GM06990 (cell line): ENCODE results near the gene SORD.
"Not testable (repeated sequence)": the region's sequence is repeated elsewhere in the genome, so short reads cannot be mapped to it uniquely, and the experiment has no call there.

Experiments
- DNase-seq: peaks from one replicate; pipeline ENCODE4 v3.0.0-alpha.2; 2011; ENCODE audit not compliant: insufficient read length; ENCODE audit errors: extremely low read depth
- H3K27me3 ChIP-seq: replicated peaks from 2 replicates; pipeline ENCODE4 v1.6.0; 2011; ENCODE audit warnings: low read length; ENCODE audit not compliant: control insufficient read depth, insufficient read depth
- H3K36me3 ChIP-seq: 2 replicates; pipeline ENCODE4 v1.5.1; 2011; ENCODE audit warnings: low read length; ENCODE audit not compliant: control insufficient read depth, insufficient read depth
- H3K4me3 ChIP-seq: replicated peaks from 2 replicates; pipeline ENCODE4 v1.5.1; 2011; ENCODE audit warnings: low read depth, mild to moderate bottlenecking, control low read depth, low read length
- TF ChIP-seq, protein P1 (sequence below): IDR thresholded peaks from 2 replicates; pipeline ENCODE4 v1.5.1; 2011; ENCODE audit warnings: low read length, control low read depth, mild to moderate bottlenecking, inconsistent platforms; ENCODE audit not compliant: insufficient read depth, poor library complexity, severe bottlenecking

SORD gene

DNA sequence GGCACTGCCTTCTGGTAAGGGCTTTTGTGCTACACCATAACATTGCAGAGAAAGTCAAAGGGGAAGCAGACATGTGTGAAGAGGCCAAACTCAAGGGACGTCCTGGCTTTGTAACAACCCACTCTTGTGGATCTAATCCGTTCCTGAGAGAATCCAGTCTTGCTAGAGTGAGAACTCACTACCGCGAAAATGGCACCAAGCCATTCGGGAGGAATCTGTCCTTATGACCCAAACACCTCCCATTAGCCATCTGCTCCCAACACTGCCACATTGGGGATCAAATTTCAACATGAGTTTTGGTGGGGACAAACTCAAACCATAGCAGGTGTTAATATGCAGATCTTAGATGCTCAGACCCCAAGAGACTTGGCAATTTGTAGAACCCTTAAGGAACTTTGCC, 56.2 kb downstream of the SORD start:
- not testable (repeated sequence) for H3K27me3 ChIP-seq, DNase-seq, H3K36me3 ChIP-seq, H3K4me3 ChIP-seq

DNA sequence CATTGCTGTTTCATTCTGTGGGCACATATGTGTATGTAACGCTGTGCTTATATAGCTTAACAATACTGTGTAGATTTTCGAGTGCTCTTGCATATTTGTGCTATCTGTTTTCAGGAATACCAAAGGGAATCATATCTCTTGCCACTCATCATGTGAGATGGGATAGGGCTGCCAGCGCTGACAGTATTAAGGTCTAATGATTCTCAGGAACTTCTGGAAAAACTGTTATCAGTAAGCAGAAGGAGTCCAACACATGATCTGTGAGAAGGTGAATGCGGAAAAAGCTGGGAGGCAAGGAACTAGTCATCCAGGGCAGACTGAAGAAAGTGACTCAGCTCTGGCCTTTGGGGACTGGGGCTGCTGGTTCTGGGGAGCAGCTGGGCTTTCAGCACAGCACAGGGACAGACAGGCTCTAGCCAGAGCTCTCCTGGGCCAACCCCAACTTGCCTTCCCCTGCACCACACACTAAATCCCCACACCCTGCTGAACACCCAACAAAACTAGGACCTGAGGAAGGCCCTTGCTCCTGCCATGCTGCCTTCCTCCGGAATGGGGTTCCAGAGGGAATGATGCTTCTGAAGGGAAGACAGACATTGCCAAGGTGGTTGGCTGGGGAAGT, 56.7 kb downstream of the SORD start:
- not testable (repeated sequence) for H3K36me3 ChIP-seq, DNase-seq, H3K4me3 ChIP-seq, H3K27me3 ChIP-seq

DNA sequence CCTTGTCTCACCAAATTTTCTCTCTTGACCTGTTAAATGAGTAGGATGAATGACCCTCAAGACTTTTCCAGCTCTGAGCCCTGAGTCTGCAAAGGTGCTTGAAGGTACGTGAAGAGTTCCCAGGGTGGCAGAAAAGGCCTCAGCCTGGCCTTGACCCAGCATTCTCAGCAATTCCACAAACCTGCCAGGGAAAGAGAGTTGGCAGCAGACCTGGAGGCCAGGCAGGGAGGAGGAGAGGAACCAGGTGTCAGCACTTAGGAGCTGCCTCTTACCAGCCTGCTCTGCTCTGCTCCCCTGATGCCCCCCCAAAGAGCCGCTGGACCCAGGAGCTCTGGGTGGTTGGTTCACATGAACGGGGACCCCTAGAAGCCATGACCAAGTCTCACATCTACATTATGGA, 57.6 kb downstream of the SORD start:
- not testable (repeated sequence) for H3K36me3 ChIP-seq, H3K4me3 ChIP-seq, DNase-seq, H3K27me3 ChIP-seq

DNA sequence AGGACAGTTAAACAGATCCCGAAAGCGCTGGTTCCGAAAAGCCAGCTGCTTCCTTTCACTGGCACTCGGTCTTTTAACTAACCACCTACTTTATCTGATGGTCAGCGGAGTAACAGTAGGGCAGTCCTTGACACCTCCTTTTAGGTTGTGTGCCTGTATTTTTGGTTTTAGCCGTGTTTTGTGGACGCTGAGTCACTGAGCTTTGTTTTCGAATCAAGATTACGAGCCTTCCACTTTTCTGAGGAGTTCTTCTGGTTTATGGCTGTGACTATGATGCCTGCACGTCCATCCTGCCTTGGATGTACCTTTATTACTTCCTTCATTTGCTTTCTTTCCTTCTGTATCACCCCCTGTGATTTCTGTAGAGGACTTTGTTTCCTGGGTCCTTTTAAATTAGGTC, 59.4 kb downstream of the SORD start:
- not testable (repeated sequence) for H3K36me3 ChIP-seq, H3K4me3 ChIP-seq

DNA sequence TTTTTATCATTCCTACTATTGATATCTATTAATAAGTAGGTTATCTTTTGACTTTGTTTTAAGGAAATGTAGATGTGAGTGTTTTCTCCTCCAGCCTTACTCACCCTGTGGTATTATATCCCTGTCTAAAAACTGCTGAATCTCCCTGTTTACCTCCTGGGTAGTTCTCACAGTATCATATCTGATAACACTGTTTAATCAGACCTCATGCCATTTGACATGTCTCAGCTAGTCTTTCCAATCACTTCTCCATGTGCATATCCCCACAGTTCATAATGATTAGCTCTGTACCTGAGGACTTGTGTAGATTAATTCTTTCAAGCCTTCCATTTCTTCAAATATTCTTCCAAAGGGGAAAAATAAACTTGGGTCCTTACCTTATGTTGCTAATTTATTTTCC, 60.2 kb downstream of the SORD start:
- DNase-seq: no peak
- H3K36me3 ChIP-seq: no peaks in the 10 kb centered on the region
- no peak overlapping the region for H3K4me3 ChIP-seq
- H3K27me3 ChIP-seq: no peaks in the 10 kb centered on the region
- TF ChIP-seq, protein P1, sequence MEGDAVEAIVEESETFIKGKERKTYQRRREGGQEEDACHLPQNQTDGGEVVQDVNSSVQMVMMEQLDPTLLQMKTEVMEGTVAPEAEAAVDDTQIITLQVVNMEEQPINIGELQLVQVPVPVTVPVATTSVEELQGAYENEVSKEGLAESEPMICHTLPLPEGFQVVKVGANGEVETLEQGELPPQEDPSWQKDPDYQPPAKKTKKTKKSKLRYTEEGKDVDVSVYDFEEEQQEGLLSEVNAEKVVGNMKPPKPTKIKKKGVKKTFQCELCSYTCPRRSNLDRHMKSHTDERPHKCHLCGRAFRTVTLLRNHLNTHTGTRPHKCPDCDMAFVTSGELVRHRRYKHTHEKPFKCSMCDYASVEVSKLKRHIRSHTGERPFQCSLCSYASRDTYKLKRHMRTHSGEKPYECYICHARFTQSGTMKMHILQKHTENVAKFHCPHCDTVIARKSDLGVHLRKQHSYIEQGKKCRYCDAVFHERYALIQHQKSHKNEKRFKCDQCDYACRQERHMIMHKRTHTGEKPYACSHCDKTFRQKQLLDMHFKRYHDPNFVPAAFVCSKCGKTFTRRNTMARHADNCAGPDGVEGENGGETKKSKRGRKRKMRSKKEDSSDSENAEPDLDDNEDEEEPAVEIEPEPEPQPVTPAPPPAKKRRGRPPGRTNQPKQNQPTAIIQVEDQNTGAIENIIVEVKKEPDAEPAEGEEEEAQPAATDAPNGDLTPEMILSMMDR: no peak

More for the DNA sequence above, 59.4 kb downstream of the SORD start:
- not testable (repeated sequence) for H3K27me3 ChIP-seq, DNase-seq

DNA sequence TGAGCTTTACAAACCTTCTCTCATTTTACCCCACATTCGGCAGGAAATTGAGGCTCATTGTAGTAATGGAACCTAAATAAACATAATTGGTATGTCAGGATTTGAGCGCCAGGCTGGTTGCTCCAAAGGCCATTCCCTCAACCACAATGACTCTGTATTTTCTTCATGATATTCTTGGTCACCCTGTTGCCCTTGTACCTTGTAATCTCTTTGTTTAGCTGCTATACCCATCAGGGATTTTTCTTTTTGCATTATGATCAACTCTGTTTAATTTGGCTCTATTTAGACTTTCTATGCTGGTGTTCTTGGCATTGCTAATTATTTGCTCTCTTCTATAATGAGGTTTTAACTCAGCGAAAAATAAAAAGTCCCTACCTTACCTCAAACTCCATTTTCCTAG, 61.2 kb downstream of the SORD start:
- no peak overlapping the region for H3K4me3 ChIP-seq
- DNase-seq: no peak
- TF ChIP-seq, protein P1: no peak
- no peaks in the 10 kb centered on the region for H3K36me3 ChIP-seq
- no peaks in the 10 kb centered on the region for H3K27me3 ChIP-seq

DNA sequence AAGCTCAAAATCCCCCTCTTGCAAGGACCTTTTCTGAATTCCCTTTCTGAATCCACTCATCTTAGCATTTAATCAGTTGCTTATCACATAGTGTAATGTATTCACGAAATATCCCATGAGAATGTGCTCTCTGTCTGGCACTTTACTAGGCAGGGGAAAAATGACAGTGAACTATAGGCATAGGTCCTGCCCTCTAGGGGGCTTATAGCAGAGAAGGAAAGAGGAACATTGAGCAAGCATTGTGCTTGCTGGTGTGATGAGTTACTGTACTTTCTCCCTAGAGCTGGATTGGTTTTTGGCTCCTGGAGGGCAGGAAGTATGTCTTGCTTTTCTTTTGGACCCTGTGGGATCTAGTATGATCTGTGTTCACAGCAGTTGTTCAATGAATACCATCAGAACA, 64.5 kb downstream of the SORD start:
- no peaks in the 10 kb centered on the region for H3K36me3 ChIP-seq
- H3K4me3 ChIP-seq: no peak overlapping the region
- TF ChIP-seq, protein P1: peak; percentile 23
- no peak for DNase-seq
- no peaks in the 10 kb centered on the region; the same call in none of the 2 replicates for H3K27me3 ChIP-seq
